HPDE6-E6E7 (cell line): ENCODE measurements around the gene PPP6C.

Experiments used
- DNase-seq: peaks from one replicate; pipeline ENCODE4 v3.0.0; 2011; ENCODE audit warnings: missing footprints; ENCODE audit errors: extremely low spot score

The PPP6C gene

DNA sequence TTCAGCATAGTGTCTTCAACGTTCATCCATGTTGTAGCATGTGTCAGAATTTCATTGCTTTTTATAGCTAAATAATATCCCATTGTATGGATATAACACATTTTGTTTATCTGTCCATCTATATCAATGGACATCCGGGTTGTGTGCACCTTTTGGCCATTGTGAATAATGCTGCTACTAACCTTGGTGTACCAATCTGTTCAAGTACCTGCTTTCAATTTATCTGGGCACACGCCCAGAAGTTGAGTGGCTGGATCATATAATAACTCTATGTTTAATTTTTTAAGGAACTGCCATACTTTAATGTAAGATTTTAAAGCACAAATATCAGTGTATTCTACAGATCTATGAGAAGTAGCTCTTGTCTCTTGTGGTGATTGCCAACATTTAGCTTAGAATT lies 89.8 kb downstream of the PPP6C start:
- no peak for DNase-seq
